ENCODE data around the gene CEP162.
"Not testable (repeated sequence)": the region's sequence is repeated elsewhere in the genome, so short reads cannot be mapped to it uniquely, and the experiment has no call there.

The CEP162 gene

DNA sequence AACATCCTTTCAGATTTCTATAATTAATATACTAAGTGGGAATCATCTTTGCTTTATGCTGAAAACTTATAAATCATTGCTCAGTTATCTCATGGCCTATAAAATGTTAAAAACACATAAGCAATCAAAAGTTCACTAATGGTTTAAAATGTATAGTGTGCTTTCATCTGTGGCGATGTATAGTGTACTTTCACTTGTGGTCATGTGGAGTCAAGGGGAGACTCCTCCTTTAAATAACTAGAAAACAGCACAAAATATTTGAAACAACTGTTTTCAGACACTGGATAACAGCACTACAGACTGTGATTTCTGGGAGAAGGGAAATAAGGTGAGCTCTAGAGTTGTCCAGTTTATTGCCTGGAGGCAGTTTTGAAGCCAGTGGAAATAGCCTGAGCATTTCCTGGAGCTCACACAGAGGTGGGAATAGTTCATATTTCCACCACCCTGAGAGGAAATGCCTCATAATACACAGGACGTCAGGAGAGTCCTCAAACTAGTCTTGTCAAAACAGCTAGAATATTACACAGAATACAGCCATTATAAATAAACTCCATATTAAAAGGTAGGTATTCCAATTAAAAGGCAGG lies 89.4 kb downstream of the CEP162 start:
- no peak for DNase-seq

DNA sequence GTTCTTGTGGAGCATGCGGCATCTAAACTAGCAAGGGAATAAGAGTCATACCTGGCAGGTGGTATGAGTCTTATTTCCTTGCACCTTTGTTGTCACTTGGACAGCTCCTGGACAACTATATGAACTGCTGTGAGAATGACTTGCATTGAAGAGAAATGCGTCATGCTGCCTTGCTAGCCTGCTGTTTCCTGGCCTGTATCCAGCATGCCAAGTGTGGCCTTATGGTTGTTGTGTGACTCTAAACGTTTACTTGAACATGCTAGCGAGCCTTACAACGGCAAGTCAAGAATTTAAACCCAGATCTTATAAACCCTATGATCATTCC lies 90.4 kb downstream of the CEP162 start:
- no peak for DNase-seq

GRCh38 chr6:84136364-84137050 lies 90.9 kb downstream of the CEP162 start:
- no peak for DNase-seq

GRCh38 chr6:84135291-84135690 lies 92.2 kb downstream of the CEP162 start:
- DNase-seq = no peak

DNA sequence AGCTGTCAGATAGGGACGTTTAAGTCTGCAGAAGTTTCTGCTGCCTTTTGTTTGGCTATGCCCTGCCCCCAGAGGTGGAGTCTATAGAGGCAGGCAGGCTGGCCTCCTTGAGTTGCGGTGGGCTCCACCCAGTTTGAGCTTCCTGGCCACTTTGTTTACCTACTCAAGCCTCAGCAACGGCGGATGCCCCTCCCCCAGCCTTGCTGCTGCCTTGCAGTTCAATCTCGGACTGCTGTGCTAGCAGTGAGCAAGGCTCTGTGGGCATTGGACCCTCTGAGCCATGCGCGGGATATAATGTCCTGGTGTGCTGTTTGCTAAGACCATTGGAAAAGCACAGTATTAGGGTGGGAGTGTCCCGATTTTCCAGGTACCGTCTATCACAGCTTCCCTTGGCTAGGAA lies 94.1 kb downstream of the CEP162 start:
- DNase-seq = not testable (repeated sequence)

GRCh38 chr6:84129588-84129987 lies 97.9 kb downstream of the CEP162 start:
- not testable (repeated sequence) for DNase-seq

GRCh38 chr6:84123186-84123585 lies 104.3 kb downstream of the CEP162 start:
- no peak for DNase-seq

DNA sequence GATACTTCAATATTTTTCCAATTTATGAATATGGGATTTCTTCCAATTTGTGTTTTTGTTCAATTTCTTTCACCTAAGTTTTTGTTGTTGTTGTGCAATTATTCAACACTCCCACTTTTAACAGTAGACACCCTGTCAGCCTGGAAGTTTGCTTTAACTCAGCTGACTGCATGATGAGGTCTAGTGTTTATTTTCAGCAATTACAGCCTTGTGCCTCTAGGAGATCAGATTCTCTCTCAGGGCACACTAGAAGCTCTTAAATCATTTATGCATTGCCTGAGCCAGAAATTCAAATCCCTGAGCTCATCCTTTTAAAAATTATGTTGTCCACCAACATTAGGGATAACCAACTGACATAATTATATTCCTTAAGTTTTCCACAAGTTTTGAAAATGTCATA lies 108.2 kb downstream of the CEP162 start:
- DNase-seq = no peak

GRCh38 chr6:84118191-84118590 lies 109.3 kb downstream of the CEP162 start:
- DNase-seq = no peak

GRCh38 chr6:84114933-84115594 lies 112.4 kb downstream of the CEP162 start:
- not testable (repeated sequence) for DNase-seq

DNA sequence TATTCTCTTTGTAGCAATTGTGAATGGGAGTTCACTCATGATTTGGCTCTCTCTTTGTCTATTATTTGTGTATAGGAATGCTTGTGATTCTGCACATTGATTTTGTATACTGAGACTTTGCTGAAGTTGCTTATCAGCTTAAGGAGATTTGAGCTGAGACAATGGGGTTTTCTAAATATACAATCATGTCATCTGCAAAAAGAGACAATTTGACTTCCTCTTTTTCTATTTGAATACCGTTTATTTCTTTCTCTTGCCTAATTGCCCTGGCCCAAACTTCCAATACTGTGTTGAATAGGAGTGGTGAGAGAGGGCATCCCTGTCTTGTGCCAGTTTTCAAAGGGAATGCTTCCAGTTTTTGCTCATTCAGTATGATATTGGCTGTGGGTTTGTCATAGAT lies 116.1 kb downstream of the CEP162 start:
- DNase-seq = not testable (repeated sequence)

DNA sequence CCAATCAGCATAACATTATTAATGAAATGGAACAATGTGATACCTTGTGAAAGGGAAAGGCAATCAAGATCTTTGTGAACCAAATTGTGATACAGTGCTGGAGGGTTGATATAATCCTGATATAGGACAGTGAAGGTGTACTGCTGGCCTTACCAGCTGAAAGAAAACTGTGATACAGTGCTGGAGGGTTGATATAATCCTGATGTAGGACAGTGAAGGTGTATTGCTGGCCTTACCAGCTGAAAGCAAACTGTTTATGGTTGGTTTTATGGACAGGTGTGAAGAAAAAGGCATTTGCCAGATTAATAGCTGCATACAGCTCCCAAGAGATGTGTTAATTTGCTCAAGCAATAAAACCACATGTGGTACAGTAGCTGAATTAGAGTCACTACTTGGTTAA lies 119.9 kb downstream of the CEP162 start:
- no peak for DNase-seq

DNA sequence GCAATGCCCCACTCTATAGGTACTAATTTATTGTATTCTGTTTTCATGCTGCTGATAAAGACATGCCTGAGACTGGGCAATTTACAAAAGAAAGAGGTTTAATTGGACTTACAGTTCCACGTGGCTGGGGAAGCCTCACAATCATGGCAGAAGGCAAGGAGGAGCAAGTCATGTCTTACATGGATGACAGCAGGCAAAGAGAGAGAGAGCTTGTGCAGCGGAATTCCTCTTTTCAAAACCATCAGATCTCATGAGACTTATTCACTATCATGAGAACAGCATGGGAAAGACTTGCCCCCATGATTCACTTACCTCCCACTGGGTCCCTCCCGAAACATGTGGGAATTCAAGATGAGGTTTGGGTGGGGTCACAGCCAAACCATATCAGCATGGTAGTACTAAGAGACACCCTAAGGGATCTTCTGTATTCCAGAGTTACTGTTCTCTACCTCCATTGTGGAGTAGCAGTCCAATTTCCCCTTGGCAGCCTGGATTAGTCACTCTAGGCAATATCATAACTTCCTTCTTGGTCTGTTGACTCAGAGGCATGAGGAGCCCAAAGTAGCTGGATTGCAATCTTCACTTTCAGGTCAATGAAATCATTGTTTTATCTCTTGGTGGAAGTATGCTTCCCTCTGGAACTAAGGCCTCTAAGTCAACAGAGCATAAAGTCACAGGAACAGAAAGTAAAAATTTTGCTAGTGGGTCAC lies 122.1 kb downstream of the CEP162 start:
- not testable (repeated sequence) for DNase-seq

DNA sequence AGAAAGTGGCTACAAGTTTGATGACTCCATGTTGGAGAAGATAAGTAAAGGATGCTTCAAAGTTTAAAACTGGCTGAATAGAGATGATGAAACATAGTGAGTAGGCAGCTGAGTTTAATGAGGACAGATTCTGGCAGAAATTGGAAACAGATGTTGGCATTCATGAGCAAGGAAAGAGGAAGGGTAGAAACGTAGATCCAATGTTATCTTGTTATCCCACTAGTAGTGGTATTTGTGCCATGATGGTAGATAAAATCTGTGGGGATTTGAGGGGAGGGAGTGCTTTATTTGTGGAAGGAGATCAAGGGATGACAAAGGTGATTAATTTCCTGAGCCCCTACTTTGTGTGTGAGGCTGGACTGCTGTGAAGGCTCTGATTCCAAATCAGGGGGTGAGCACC lies 124.4 kb downstream of the CEP162 start:
- no peak for DNase-seq

- no peak for DNase-seq
Observed at GRCh38 chr6:84095156-84095555, 132.3 kb downstream of the CEP162 start.

GRCh38 chr6:84093441-84094435 lies 133.7 kb downstream of the CEP162 start:
- DNase-seq = no peak

DNA sequence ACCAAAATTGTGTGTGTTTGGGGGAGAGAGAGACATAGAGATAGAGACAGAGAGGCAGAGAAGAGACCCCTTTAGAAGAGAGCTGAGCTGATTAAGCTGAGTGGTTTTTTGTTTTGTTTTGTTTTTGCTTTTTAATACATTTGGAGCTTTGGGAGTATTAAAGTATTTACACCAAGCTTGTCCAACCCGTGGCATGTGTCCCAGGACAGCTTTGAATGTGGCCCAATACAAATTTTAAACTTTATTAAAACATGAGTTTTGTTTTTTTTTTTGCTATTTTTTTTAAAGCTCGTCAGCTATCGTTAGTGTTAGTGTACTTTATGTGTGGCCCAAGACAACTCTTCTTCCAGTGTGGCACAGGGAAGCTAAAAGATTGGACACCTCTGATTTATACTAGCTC lies 137.9 kb downstream of the CEP162 start:
- no peak for DNase-seq

- DNase-seq = no peak
Observed at GRCh38 chr6:84089081-84089480, 138.4 kb downstream of the CEP162 start.

DNA sequence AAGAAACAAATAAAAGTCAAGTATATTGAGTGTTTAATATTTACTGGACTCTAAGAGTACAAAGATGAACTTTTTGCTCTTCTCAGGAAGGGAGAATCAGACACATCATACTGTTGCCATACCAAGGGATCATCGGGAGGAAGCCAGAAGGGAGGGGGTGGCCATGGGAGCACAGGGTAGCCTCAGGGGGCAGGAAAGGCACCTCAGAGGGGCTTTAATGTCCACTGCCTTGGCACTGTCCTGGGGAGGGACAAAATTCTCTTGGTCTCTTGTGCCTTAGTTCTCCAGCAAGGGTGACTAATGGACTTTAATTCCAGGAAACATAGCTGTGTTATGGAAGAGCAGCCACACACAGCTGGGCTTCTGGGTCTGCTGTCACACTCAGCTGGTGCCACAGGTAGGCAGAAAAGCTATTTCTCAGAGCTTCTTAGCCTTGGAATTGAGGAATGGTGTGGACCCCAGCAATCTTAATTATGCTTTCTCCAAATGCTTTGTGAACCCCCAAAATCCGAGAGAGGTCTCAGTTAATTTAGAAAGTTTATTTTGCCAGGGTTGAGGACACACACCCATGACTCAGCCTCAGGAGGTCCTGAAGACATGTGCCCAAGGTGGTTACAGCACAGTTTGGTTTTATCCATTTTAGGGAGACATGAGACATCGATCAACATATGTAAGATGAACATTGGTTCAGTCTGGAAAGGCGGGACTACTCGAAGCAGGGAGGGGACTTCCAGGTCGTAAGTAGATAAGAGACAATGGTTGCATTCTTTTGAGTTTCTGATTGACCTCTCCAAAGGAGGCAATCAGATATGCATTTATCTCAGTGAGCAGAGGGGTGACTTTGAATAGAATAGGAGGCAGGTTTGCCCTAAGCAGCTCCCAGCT lies 140.7 kb downstream of the CEP162 start:
- DNase-seq = no peak

GRCh38 chr6:84086056-84086455 lies 141.4 kb downstream of the CEP162 start:
- DNase-seq = no peak

- DNase-seq = not testable (repeated sequence)
Observed at GRCh38 chr6:84084705-84085104, 142.7 kb downstream of the CEP162 start.

All from NCI-H1105 treated with DMSO at 0.1 percent for 48 hours (cell line).